Caco-2 (cell line): ENCODE data around the gene HES4. TPM values are rescaled to one million over a fixed set of nuclear protein-coding genes. Genes with fewer than 3 reads are reported as not detected.

Experiments used
- BruUV-seq: library from RNA; stranded (reverse); fragments of 400-500 nt; replicated peaks from 2 replicates; lab custom pipeline; 2021; lab: Mats Ljungman, UMichigan
- CTCF ChIA-PET: fragments of 300-600 bp; sonication (Branson Sonifier 250); formaldehyde crosslinking; loops from one replicate; lab custom pipeline; 2022; ENCODE audit warnings: antibody characterized with exemption; lab: Charles Lee
- POLR2A ChIA-PET: fragments of 300-600 bp; sonication (Branson Sonifier 250); formaldehyde crosslinking; loops from one replicate; lab custom pipeline; 2022; ENCODE audit warnings: antibody characterized with exemption; lab: Charles Lee
- DNase-seq, 2 experiments: peaks; one replicate each; pipeline versions ENCODE4 v3.0.0 to v3.0.0-alpha.2; 2020 to 2022
- H3K27me3 ChIP-seq: replicated peaks from 2 replicates; pipeline ENCODE4 v1.6.0; 2011; ENCODE audit warnings: low read length; ENCODE audit not compliant: control insufficient read depth, insufficient read depth
- H3K36me3 ChIP-seq: 2 replicates; pipeline ENCODE4 v1.5.1; 2011; ENCODE audit warnings: low read length; ENCODE audit not compliant: control insufficient read depth, insufficient read depth
- H3K4me1 ChIP-seq: fragments of 250-450 bp; sonication (Bioruptor Pico); 2 replicates; pipeline ENCODE4 v1.5.1; 2020; ENCODE audit warnings: mild to moderate bottlenecking
- H3K4me3 ChIP-seq: 2 replicates; pipeline ENCODE4 v1.5.1; 2011; ENCODE audit warnings: low read depth, mild to moderate bottlenecking, control low read depth, low read length
- H3K9me3 ChIP-seq: fragments of 250-450 bp; sonication (Bioruptor Pico); 2 replicates; pipeline ENCODE4 v1.5.1; 2020; ENCODE audit warnings: mild to moderate bottlenecking, moderate library complexity
- H3K27ac Mint-ChIP-seq: one replicate; pipeline ENCODE4 v1.8.0; 2022; ENCODE audit warnings: mixed read lengths; ENCODE audit not compliant: unreplicated experiment
- H3K27me3 Mint-ChIP-seq: one replicate; pipeline ENCODE4 v1.8.0; 2022; ENCODE audit warnings: mixed read lengths; ENCODE audit not compliant: insufficient read depth, unreplicated experiment
- H3K36me3 Mint-ChIP-seq: one replicate; pipeline ENCODE4 v1.8.0; 2022; ENCODE audit warnings: mild to moderate bottlenecking, mixed read lengths; ENCODE audit not compliant: insufficient read depth, unreplicated experiment
- H3K4me1 Mint-ChIP-seq: one replicate; pipeline ENCODE4 v1.8.0; 2022; ENCODE audit warnings: low read depth, mixed read lengths; ENCODE audit not compliant: unreplicated experiment
- H3K4me3 Mint-ChIP-seq: one replicate; pipeline ENCODE4 v1.8.0; 2022; ENCODE audit warnings: mild to moderate bottlenecking, moderate library complexity, mixed read lengths; ENCODE audit not compliant: unreplicated experiment
- H3K9me3 Mint-ChIP-seq: one replicate; pipeline ENCODE4 v1.8.0; 2022; ENCODE audit warnings: mixed read lengths; ENCODE audit not compliant: unreplicated experiment
- CTCF ChIP-seq, 2 experiments: fragments of 200-600 bp in 1 of 2; IDR thresholded peaks; 1 replicate in 1 of 2; 2 replicates in 1 of 2; pipeline versions ENCODE4 v1.5.1 to v1.8.0; 2011 to 2022; ENCODE audit warnings: antibody characterized with exemption in 1 of 2, control low read depth in 1 of 2, inconsistent platforms in 1 of 2, low read depth in 1 of 2, low read length in 1 of 2, mild to moderate bottlenecking in 1 of 2, moderate library complexity in 1 of 2; ENCODE audit not compliant: insufficient read depth in 1 of 2, severe bottlenecking in 1 of 2, unreplicated experiment in 1 of 2
- intact Hi-C: fragments of 100-400 bp; cut with micrococcal nuclease; formaldehyde crosslinking; loops from one replicate; pipeline ENCODE4 v1.10.0; 2022; ENCODE audit not compliant: unreplicated experiment
- total RNA-seq: library from RNA; stranded (reverse); gene quantifications from 2 replicates; pipeline ENCODE4 v1.2.3, GENCODE V29; 2022

Gene HES4
- total RNA-seq, 1 experiment from 2014 or later: 53.8 TPM

DNA sequence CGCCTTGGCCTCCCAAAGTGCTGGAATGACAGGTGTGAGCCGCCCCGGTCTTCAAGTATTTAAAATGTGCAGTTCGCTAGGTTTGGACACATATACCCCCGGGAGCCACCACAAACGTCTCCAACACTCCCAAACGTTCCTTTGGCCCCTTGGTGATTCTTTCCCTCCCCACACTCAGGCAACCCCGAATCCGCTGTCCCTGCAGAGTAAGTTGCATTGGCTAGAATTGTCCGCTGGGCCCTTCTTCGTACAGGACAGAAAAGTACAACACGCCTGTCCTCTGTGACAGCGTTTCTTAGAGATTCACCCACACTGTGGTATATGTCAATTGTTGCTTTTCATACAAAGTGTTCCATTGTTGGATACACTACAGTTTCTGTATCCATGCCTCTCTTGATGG is 14.8 kb downstream of the HES4 start:
- BruUV-seq: no TSS peak
- intact Hi-C loops: loop anchor here (2.0 kb wide), 1 partner anchor 306 kb away; no protein-coding TSS in a partner anchor
- Histone ChIP-seq H3K27me3 (no peaks in the 10 kb centered on the region), H3K4me1 (no peaks in the 10 kb centered on the region), H3K36me3 (no peaks in the 10 kb centered on the region), H3K9me3 (no peaks in the 10 kb centered on the region), H3K4me3 (no peak overlapping the region)
- POLR2A ChIA-PET: interaction anchor here (1.3 kb wide), 1 partner anchor 17 kb away, joined by 5 read pairs; no protein-coding TSS in a partner anchor
- H3K36me3 Mint-ChIP-seq: peaks cover 6% of the 10 kb centered on the region
- H3K4me3 Mint-ChIP-seq: no peak overlapping the region
- no peak for TF ChIP-seq CTCF (IDR thresholded peaks at IDR 0.05; ENCODE audit: insufficient read depth in 1 of 2, low read depth in 1 of 2, low read length in 1 of 2, severe bottlenecking in 1 of 2, unreplicated experiment in 1 of 2)
- CTCF ChIA-PET: interaction anchor here (1.4 kb wide), 1 partner anchor 22 kb away, joined by 6 read pairs; no protein-coding TSS in a partner anchor
- no peak for DNase-seq
- H3K4me1 Mint-ChIP-seq: no peaks in the 10 kb centered on the region
- no peak overlapping the region for H3K27ac Mint-ChIP-seq
- H3K9me3 Mint-ChIP-seq: no peaks in the 10 kb centered on the region
- no peaks in the 10 kb centered on the region for H3K27me3 Mint-ChIP-seq

DNA sequence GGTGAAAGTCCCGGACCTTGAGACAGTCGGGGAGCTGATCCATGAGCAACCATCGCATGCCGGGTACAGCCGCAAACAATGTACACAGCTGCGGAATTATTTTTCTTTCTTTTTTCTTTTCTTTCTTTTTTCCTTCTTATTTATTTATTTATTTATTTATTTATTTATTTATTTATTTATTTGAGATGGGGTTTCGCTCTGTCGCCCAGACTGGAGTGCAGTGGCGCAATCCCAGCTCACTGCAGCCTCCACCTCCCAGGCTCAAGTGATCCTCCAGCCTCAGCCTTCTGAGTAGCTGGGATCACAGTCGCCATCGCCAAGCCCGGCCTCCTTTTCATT is 15.5 kb downstream of the HES4 start:
- no peak for TF ChIP-seq CTCF (IDR thresholded peaks at IDR 0.05; ENCODE audit: insufficient read depth in 1 of 2, low read depth in 1 of 2, low read length in 1 of 2, severe bottlenecking in 1 of 2, unreplicated experiment in 1 of 2)
- Histone ChIP-seq H3K36me3 (no peaks in the 10 kb centered on the region), H3K4me1 (no peaks in the 10 kb centered on the region), H3K9me3 (no peaks in the 10 kb centered on the region), H3K4me3 (no peak overlapping the region), H3K27me3 (no peaks in the 10 kb centered on the region)
- Mint-ChIP-seq H3K36me3 (peaks cover 6% of the 10 kb centered on the region), H3K27ac (no peak overlapping the region), H3K4me1 (no peaks in the 10 kb centered on the region), H3K27me3 (no peaks in the 10 kb centered on the region), H3K4me3 (no peak overlapping the region), H3K9me3 (no peaks in the 10 kb centered on the region)
- ChIA-PET POLR2A (interaction anchor here (0.6 to 1.3 kb wide), 2 partner anchors 18 to 41 kb away, joined by 5 to 8 read pairs; no protein-coding TSS in a partner anchor), CTCF (interaction anchor here (0.8 to 1.5 kb wide), 4 partner anchors 9 to 80 kb away, joined by 4 to 6 read pairs (median 5); no protein-coding TSS in a partner anchor)
- no peak for DNase-seq
- intact Hi-C loops: loop anchor here (2.0 to 5.0 kb wide), 2 partner anchors 78 to 306 kb away; no protein-coding TSS in a partner anchor
- BruUV-seq: no TSS peak

- BruUV-seq: no TSS peak
- POLR2A ChIA-PET: interaction anchor here (0.6 to 1.3 kb wide), 2 partner anchors 18 to 41 kb away, joined by 5 to 8 read pairs; no protein-coding TSS in a partner anchor
- no peak overlapping the region for H3K27ac Mint-ChIP-seq
- H3K4me3 Mint-ChIP-seq: no peak overlapping the region
- CTCF ChIA-PET: interaction anchor here (0.6 to 1.5 kb wide), 5 partner anchors 10 to 196 kb away, joined by 4 to 6 read pairs (median 6); no protein-coding TSS in a partner anchor
- H3K36me3 Mint-ChIP-seq: peaks cover 4% of the 10 kb centered on the region
- Histone ChIP-seq H3K4me1 (no peaks in the 10 kb centered on the region), H3K9me3 (no peaks in the 10 kb centered on the region), H3K36me3 (no peaks in the 10 kb centered on the region), H3K27me3 (no peaks in the 10 kb centered on the region), H3K4me3 (no peak overlapping the region)
- intact Hi-C loops: loop anchor here (2.0 to 5.0 kb wide), 2 partner anchors 78 to 307 kb away; no protein-coding TSS in a partner anchor
- peak; percentile 91 to 93 for TF ChIP-seq CTCF (IDR thresholded peaks at IDR 0.05; ENCODE audit: insufficient read depth in 1 of 2, low read depth in 1 of 2, low read length in 1 of 2, severe bottlenecking in 1 of 2, unreplicated experiment in 1 of 2)
- H3K4me1 Mint-ChIP-seq: no peaks in the 10 kb centered on the region
- peak in 1 of 2 experiments; percentile 73 for DNase-seq
- H3K27me3 Mint-ChIP-seq: no peaks in the 10 kb centered on the region
- no peaks in the 10 kb centered on the region for H3K9me3 Mint-ChIP-seq
These were observed 16.0 kb downstream of the HES4 start for GRCh38 chr1:983798-984475.
